ENCODE results near the gene QRICH2.
A peak's percentile ranks its signal among the peaks of the same experiment; 100 is the strongest.

QRICH2 gene

DNA sequence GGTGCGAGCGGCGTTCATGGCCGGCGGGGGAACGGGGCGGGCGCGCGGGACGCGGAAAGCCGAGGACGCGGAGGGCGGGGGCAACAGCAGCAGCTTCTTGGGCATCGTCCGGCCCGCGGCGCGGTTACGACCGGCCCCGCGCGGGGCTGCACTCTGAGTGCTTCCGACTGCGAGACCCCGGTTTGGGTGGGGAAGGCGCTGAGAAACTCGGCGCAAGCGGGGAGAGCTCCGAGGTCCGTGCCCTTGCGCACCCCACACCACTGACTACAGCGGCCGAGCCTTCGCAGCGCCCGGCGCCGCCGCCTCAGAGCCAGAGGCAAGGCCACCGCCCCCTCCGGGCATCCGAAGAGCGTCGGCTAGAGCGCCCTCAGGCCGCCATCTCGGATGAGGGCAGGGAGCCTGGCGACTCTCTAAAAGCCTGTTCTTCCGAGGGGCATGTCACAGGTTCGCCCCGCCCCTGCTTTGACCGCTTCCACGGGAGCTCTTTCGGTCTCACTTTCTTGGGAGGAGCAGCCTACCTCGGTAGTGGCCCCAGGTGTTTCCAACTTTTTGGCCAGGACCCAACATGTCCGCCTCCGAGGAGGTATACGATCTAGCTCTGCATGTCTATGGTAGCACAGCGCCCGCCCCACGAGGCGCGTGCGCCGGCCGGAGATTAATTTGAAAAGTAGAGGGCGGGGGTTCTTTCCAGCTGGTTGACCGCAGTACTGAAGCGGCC lies 45.7 kb upstream of the QRICH2 start, which contains the start of gene PRPSAP1:
Gene PRPSAP1, minus strand, starts transcription at position 318 of the 718 bp plus-strand sequence. Its CDS starts 213 bp downstream, at position 105.
- Histone ChIP-seq H3K36me3 (ENCODE audit: insufficient read depth, low read length) (peaks cover 1% of the 10 kb centered on the region; the same call in 1 of the 2 replicates), H3F3A (ENCODE audit: insufficient read depth, low read length) (no peaks in the 10 kb centered on the region), H3K27me3 (ENCODE audit: insufficient read depth, low read length) (no peaks in the 10 kb centered on the region), H2AFZ (ENCODE audit: low read length) (peak within 1 kb of the TSS; percentile 83), H3K27ac (ENCODE audit: low read depth, low read length, poor library complexity, severe bottlenecking) (peak within 1 kb of the TSS; percentile 90), H3K4me3 (ENCODE audit: low read depth, low read length, poor library complexity, severe bottlenecking) (peak within 1 kb of the TSS; percentile 84), H3K4me1 (ENCODE audit: insufficient read depth, low read length, severe bottlenecking) (peaks cover 41% of the 10 kb centered on the region), H4K20me1 (ENCODE audit: insufficient read depth, low read length) (no peaks in the 10 kb centered on the region), H3K4me2 (ENCODE audit: low read length) (peak within 1 kb of the TSS; percentile 62), H3K79me2 (ENCODE audit: insufficient read depth, low read length) (peaks cover 18% of the 10 kb centered on the region), H3K9me2 (ENCODE audit: low read depth, low read length) (no peaks in the 10 kb centered on the region), H3K9ac (ENCODE audit: low read length) (peak within 1 kb of the TSS; percentile 79), H3K9me3 (ENCODE audit: low read length) (no peaks in the 10 kb centered on the region)
- TF ChIP-seq, protein P1, sequence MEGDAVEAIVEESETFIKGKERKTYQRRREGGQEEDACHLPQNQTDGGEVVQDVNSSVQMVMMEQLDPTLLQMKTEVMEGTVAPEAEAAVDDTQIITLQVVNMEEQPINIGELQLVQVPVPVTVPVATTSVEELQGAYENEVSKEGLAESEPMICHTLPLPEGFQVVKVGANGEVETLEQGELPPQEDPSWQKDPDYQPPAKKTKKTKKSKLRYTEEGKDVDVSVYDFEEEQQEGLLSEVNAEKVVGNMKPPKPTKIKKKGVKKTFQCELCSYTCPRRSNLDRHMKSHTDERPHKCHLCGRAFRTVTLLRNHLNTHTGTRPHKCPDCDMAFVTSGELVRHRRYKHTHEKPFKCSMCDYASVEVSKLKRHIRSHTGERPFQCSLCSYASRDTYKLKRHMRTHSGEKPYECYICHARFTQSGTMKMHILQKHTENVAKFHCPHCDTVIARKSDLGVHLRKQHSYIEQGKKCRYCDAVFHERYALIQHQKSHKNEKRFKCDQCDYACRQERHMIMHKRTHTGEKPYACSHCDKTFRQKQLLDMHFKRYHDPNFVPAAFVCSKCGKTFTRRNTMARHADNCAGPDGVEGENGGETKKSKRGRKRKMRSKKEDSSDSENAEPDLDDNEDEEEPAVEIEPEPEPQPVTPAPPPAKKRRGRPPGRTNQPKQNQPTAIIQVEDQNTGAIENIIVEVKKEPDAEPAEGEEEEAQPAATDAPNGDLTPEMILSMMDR (IDR thresholded peaks at IDR 0.05; ENCODE audit: low read length): no peak
- TF ChIP-seq EZH2 (IDR thresholded peaks at IDR 0.05; ENCODE audit: borderline replicate concordance, low read length): no peak

DNA sequence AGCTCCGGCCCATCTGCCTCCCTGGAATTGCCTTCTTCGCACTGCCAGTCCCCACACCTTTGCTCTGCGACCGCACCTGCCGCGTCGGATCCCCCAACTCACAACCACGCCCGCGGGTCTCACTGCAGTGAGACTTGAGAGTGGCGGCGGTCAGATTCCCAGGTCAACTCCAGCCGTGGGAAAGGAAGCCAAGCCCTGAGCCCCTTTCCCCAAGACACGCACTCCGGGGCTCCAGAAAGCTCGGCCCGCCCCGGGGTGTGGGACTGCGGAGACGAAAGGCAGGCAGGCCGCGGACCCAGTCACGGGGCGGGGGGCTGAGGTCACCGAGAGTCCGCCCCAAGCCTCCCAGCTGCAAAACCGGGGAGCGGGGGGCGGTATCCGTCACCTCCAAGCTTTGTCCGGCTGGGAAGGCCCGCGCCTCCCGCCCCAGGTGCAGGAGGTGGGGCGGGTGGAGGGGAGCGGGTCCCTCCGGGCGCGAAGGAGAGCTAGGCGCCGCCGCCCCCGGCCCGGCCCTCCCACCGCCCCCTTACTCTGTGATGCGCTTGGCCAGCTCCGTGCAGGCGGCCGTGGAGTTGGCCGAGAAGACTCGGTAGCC lies 45.0 kb upstream of the QRICH2 start:
- Histone ChIP-seq H3F3A (ENCODE audit: insufficient read depth, low read length) (no peaks in the 10 kb centered on the region), H3K27ac (ENCODE audit: low read depth, low read length, poor library complexity, severe bottlenecking) (peak overlapping the region; percentile 90), H3K9ac (ENCODE audit: low read length) (peak overlapping the region; percentile 79), H3K4me3 (ENCODE audit: low read depth, low read length, poor library complexity, severe bottlenecking) (peak overlapping the region; percentile 84), H3K9me3 (ENCODE audit: low read length) (no peaks in the 10 kb centered on the region), H3K36me3 (ENCODE audit: insufficient read depth, low read length) (peaks cover 5% of the 10 kb centered on the region; the same call in 1 of the 2 replicates), H3K4me2 (ENCODE audit: low read length) (peak overlapping the region; percentile 62), H3K79me2 (ENCODE audit: insufficient read depth, low read length) (peaks cover 18% of the 10 kb centered on the region), H3K4me1 (ENCODE audit: insufficient read depth, low read length, severe bottlenecking) (peaks cover 41% of the 10 kb centered on the region), H2AFZ (ENCODE audit: low read length) (no peak overlapping the region), H3K9me2 (ENCODE audit: low read depth, low read length) (no peaks in the 10 kb centered on the region), H4K20me1 (ENCODE audit: insufficient read depth, low read length) (no peaks in the 10 kb centered on the region), H3K27me3 (ENCODE audit: insufficient read depth, low read length) (no peaks in the 10 kb centered on the region)
- TF ChIP-seq, protein P1 (IDR thresholded peaks at IDR 0.05; ENCODE audit: low read length): no peak
- TF ChIP-seq EZH2 (IDR thresholded peaks at IDR 0.05; ENCODE audit: borderline replicate concordance, low read length): no peak

DNA sequence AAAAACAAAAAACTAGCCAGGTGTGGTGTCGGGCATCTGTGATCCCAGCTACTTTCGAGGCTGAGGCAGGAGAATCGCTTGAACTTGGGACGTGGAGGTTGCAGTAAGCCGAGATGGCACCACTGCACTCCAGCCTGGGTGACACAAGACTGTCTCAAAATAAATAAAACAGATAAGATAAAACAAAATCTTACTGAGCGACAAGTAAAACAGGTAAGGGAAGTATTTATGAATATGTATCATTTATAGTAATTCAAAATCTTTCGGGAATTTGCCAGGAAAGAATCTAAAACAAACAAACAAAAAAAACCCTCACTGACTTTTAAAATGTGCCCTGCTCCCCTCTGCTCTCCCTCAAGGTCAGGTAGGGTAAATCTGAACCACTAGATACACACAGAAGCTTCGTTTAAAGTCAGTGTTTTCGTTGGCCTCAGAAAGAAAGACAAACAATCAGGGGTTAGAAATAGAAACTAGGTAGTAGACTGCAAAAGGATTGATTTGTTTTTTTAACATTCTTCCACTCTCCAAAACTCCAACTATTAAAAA lies 43.5 kb upstream of the QRICH2 start:
- Histone ChIP-seq H3K9me3 (ENCODE audit: low read length) (no peaks in the 10 kb centered on the region), H3K9ac (ENCODE audit: low read length) (peak overlapping the region; percentile 1; the same call in 1 of the 2 replicates), H3K27ac (ENCODE audit: low read depth, low read length, poor library complexity, severe bottlenecking) (no peak overlapping the region), H3K79me2 (ENCODE audit: insufficient read depth, low read length) (peaks cover 18% of the 10 kb centered on the region), H3K4me1 (ENCODE audit: insufficient read depth, low read length, severe bottlenecking) (peaks cover 29% of the 10 kb centered on the region), H4K20me1 (ENCODE audit: insufficient read depth, low read length) (no peaks in the 10 kb centered on the region), H3K27me3 (ENCODE audit: insufficient read depth, low read length) (no peaks in the 10 kb centered on the region), H2AFZ (ENCODE audit: low read length) (no peak overlapping the region), H3K4me3 (ENCODE audit: low read depth, low read length, poor library complexity, severe bottlenecking) (peak overlapping the region; percentile 84), H3K4me2 (ENCODE audit: low read length) (peak overlapping the region; percentile 62; the same call in 1 of the 2 replicates), H3F3A (ENCODE audit: insufficient read depth, low read length) (no peaks in the 10 kb centered on the region), H3K36me3 (ENCODE audit: insufficient read depth, low read length) (peaks cover 14% of the 10 kb centered on the region; the same call in 1 of the 2 replicates), H3K9me2 (ENCODE audit: low read depth, low read length) (no peaks in the 10 kb centered on the region)
- no peak for TF ChIP-seq EZH2 (IDR thresholded peaks at IDR 0.05; ENCODE audit: borderline replicate concordance, low read length)
- TF ChIP-seq, protein P1 (IDR thresholded peaks at IDR 0.05; ENCODE audit: low read length): no peak

Data from OCI-LY1 (cell line).